C4-2B (cell line): Measurements from ENCODE around the gene HHEX.

ENCODE experiments used
- CTCF ChIP-seq: fragments of 450-650 bp; conservative IDR thresholded peaks from 2 replicates; pipeline ENCODE4 v1.5.1; 2017; ENCODE audit warnings: mild to moderate bottlenecking
- ZFX ChIP-seq: fragments of 450-650 bp; IDR thresholded peaks from 2 replicates; pipeline ENCODE4 v1.6.1; 2017

GRCh38 chr10:92697663-92698511 is 8.1 kb downstream of the HHEX start:
- TF ChIP-seq CTCF (no peak), ZFX (no peak)
